ENCODE results near the gene CLEC3B.

The CLEC3B gene

GRCh38 chr3:45003859-45004258 is 22.2 kb upstream of the CLEC3B start:
- no peak for DNase-seq

GRCh38 chr3:45007091-45007490 is 19.0 kb upstream of the CLEC3B start:
- DNase-seq = no peak

GRCh38 chr3:45008117-45008516 is 18.0 kb upstream of the CLEC3B start:
- no peak for DNase-seq

- DNase-seq = no peak
Observed at GRCh38 chr3:45009868-45010267, 16.2 kb upstream of the CLEC3B start.

- no peak for DNase-seq
Observed at GRCh38 chr3:45010811-45011333, 15.2 kb upstream of the CLEC3B start.

- DNase-seq = no peak
Observed at GRCh38 chr3:45011756-45012508, 14.2 kb upstream of the CLEC3B start.

- no peak for DNase-seq
Observed at GRCh38 chr3:45012577-45012976, 13.5 kb upstream of the CLEC3B start.

- DNase-seq = no peak
Observed at GRCh38 chr3:45016916-45017315, 9.2 kb upstream of the CLEC3B start.

GRCh38 chr3:45017821-45018220 is 8.3 kb upstream of the CLEC3B start:
- no peak for DNase-seq

- no peak for DNase-seq
Observed at GRCh38 chr3:45020534-45020933, 5.6 kb upstream of the CLEC3B start.

- DNase-seq = no peak
Observed at GRCh38 chr3:45021524-45022297, 4.4 kb upstream of the CLEC3B start.

- DNase-seq = no peak
Observed at GRCh38 chr3:45023675-45024074, 2.4 kb upstream of the CLEC3B start.

- no peak for DNase-seq
Observed at GRCh38 chr3:45024542-45025255, 1.4 kb upstream of the CLEC3B start.

- no peak for DNase-seq
Observed at GRCh38 chr3:45026957-45027356, 854 bp downstream of the CLEC3B start.

- no peak for DNase-seq
Observed at GRCh38 chr3:45027441-45027840, 1.3 kb downstream of the CLEC3B start.

- no peak for DNase-seq
Observed at GRCh38 chr3:45029216-45029615, 3.1 kb downstream of the CLEC3B start.

GRCh38 chr3:45029661-45030060 is 3.6 kb downstream of the CLEC3B start:
- no peak for DNase-seq

- no peak for DNase-seq
Observed at GRCh38 chr3:45031531-45031930, 5.4 kb downstream of the CLEC3B start.

- no peak for DNase-seq
Observed at GRCh38 chr3:45032113-45032512, 6.0 kb downstream of the CLEC3B start.

- no peak for DNase-seq
Observed at GRCh38 chr3:45033791-45034190, 7.7 kb downstream of the CLEC3B start.

- DNase-seq = no peak
Observed at GRCh38 chr3:45034612-45035252, 8.6 kb downstream of the CLEC3B start.

GRCh38 chr3:45035441-45036301 is 9.6 kb downstream of the CLEC3B start:
- DNase-seq = peak; percentile 26

Data from stimulated activated CD4-positive, alpha-beta T cell treated with anti-CD3 and anti-CD28 coated beads, Interleukin-12 subunit alpha, Interleukin-12 subunit beta, amount 100 ng/mL, for 4 hours (primary cell).